Activated T-helper 1 cell treated with anti-CD3 and anti-CD28 coated beads, Interleukin-2, amount 50 U/mL, for 16 hours (primary cell): ENCODE results near the gene TLCD5.

Source experiments
- DNase-seq, 2 donors: peaks; one replicate each; pipeline ENCODE4 v3.0.0-alpha.2; 2020; ENCODE audit warnings: low read depth in 1 of 2, low spot score in 1 of 2

The TLCD5 gene

GRCh38 chr11:120378474-120378873 lies 53.4 kb downstream of the TLCD5 start:
- DNase-seq: no peak

DNA sequence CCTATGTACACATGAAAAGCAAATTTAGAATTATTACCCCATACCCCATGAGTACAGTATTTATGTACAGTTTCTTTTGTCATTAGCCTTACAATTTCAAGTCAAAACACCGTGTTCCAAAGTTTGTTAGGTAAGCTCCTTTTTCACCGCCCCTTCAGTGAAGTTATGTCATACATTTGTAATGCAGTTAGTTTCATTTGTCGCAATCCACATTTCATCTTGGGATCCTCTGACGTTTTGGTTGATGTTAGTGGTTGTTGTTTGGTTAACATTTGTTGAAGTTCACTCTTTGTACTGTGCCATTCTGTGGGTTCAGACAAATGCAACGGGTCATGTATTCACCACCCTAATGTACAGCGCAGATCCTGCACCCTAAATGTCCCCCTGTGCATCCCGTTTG lies 56.3 kb downstream of the TLCD5 start:
- DNase-seq: no peak
